DOHH2 (cell line): ENCODE results near the gene HIF1AN.

Source experiments
- H3F3A ChIP-seq: fragments of 200-600 bp; sonication (generic), shearing (Covaris generic); 2 replicates; pipeline ENCODE4 v1.6.0; 2016; ENCODE audit warnings: antibody characterized with exemption, mild to moderate bottlenecking; ENCODE audit not compliant: control insufficient read depth, insufficient read depth
- H3K27ac ChIP-seq: fragments of 200-600 bp; sonication (generic); 2 replicates; pipeline ENCODE4 v1.5.1; 2014; ENCODE audit warnings: low read depth, mild to moderate bottlenecking, low read length, moderate library complexity
- H3K27me3 ChIP-seq: fragments of 200-600 bp; sonication (generic); 2 replicates; pipeline ENCODE4 v1.6.1; 2014; ENCODE audit warnings: mild to moderate bottlenecking, low read length, mixed read lengths; ENCODE audit not compliant: control insufficient read depth
- H3K36me3 ChIP-seq: fragments of 200-600 bp; sonication (generic); 2 replicates; pipeline ENCODE4 v1.6.1; 2014; ENCODE audit warnings: mild to moderate bottlenecking, low read length, moderate library complexity, mixed read lengths; ENCODE audit not compliant: control insufficient read depth
- H3K4me1 ChIP-seq: fragments of 200-600 bp; sonication (generic); 2 replicates; pipeline ENCODE4 v1.6.1; 2014; ENCODE audit warnings: mild to moderate bottlenecking, low read length, mixed read lengths; ENCODE audit not compliant: control insufficient read depth
- H3K4me2 ChIP-seq: fragments of 200-600 bp; sonication (generic); 2 replicates; pipeline ENCODE4 v1.6.0; 2014; ENCODE audit warnings: mild to moderate bottlenecking, low read length, moderate library complexity
- H3K4me3 ChIP-seq: fragments of 200-600 bp; sonication (generic); 2 replicates; pipeline ENCODE4 v1.5.1; 2014; ENCODE audit warnings: mild to moderate bottlenecking, low read length, mixed read lengths
- H3K79me2 ChIP-seq: fragments of 200-600 bp; sonication (generic); 2 replicates; pipeline ENCODE4 v1.6.1; 2014; ENCODE audit warnings: mild to moderate bottlenecking, low read length, mixed read lengths; ENCODE audit not compliant: control insufficient read depth
- H3K9me2 ChIP-seq: fragments of 200-600 bp; sonication (generic); replicated peaks from 2 replicates; pipeline ENCODE4 v1.6.1; 2014; ENCODE audit warnings: mild to moderate bottlenecking, low read length, mixed read lengths; ENCODE audit not compliant: control insufficient read depth
- H3K9me3 ChIP-seq: fragments of 200-600 bp; sonication (generic); 2 replicates; pipeline ENCODE4 v1.6.1; 2014; ENCODE audit warnings: antibody characterized with exemption, low read length, mixed read lengths; ENCODE audit not compliant: control insufficient read depth, insufficient read depth
- H4K20me1 ChIP-seq: fragments of 200-600 bp; sonication (generic); 2 replicates; pipeline ENCODE4 v1.6.0; 2014; ENCODE audit warnings: low read depth, mild to moderate bottlenecking, antibody characterized with exemption, low read length, moderate library complexity; ENCODE audit not compliant: control insufficient read depth, insufficient read depth
- EZH2phosphoT487 ChIP-seq: fragments of 200-600 bp; sonication (generic); IDR thresholded peaks from 2 replicates; pipeline ENCODE4 v1.6.1; 2017; ENCODE audit warnings: borderline replicate concordance, mild to moderate bottlenecking, antibody characterized with exemption, low read length, moderate library complexity, mixed read lengths
- TF ChIP-seq, protein P1 (sequence below): fragments of 200-600 bp; sonication (generic); IDR thresholded peaks from one replicate; pipeline ENCODE4 v1.5.1; 2014; ENCODE audit warnings: antibody characterized with exemption, mild to moderate bottlenecking, low read depth, low read length; ENCODE audit not compliant: poor library complexity, severe bottlenecking

The HIF1AN gene

DNA sequence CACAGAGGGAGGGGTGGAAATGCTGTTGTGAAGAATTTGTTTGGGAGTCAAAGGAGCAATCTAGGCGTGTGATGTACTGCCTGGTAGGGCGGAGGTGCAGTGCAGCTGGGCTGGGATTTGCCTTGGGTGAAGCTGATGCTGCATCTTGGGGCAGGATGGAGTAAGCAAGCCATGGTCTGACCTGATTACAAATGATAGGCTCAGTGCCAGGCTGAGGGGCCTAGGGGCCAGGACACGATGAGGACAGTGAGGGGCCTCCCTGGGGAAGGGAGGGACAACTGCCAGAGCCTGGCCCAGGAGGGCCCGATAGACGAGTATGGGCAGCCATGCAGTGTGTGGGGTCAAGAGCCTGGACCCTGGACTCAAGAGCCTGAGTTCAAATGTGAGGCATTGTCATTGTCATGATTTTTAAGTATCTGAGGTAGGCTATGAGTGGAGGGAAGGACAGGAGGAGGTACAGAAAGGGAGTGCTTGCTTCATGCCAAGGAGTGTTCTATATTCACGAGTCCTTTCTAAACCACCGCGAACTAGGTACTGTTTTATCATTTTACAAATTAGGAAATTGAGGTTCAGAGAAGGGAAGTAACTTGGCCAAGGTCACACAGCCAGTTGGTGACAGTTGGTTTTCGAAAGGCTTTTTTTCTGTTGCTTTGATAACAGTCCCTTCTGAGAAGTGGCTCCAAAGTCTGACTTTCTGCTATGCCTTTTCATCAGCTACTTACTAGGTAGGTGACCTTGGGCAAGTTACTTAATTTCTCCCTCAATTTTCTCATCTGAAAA lies 29.7 kb downstream of the HIF1AN start:
- Histone ChIP-seq H3K36me3 (no peaks in the 10 kb centered on the region), H3K27me3 (peaks cover 45% of the 10 kb centered on the region), H3K4me1 (peaks cover 5% of the 10 kb centered on the region), H3K4me3 (no peak overlapping the region), H3F3A (no peaks in the 10 kb centered on the region), H3K9me3 (no peaks in the 10 kb centered on the region), H3K9me2 (no peaks in the 10 kb centered on the region), H3K27ac (no peak overlapping the region), H4K20me1 (peaks cover 3% of the 10 kb centered on the region; the same call in 1 of the 2 replicates), H3K4me2 (no peak overlapping the region), H3K79me2 (no peaks in the 10 kb centered on the region)
- TF ChIP-seq, protein P1, sequence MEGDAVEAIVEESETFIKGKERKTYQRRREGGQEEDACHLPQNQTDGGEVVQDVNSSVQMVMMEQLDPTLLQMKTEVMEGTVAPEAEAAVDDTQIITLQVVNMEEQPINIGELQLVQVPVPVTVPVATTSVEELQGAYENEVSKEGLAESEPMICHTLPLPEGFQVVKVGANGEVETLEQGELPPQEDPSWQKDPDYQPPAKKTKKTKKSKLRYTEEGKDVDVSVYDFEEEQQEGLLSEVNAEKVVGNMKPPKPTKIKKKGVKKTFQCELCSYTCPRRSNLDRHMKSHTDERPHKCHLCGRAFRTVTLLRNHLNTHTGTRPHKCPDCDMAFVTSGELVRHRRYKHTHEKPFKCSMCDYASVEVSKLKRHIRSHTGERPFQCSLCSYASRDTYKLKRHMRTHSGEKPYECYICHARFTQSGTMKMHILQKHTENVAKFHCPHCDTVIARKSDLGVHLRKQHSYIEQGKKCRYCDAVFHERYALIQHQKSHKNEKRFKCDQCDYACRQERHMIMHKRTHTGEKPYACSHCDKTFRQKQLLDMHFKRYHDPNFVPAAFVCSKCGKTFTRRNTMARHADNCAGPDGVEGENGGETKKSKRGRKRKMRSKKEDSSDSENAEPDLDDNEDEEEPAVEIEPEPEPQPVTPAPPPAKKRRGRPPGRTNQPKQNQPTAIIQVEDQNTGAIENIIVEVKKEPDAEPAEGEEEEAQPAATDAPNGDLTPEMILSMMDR = no peak
- TF ChIP-seq EZH2phosphoT487 = no peak

DNA sequence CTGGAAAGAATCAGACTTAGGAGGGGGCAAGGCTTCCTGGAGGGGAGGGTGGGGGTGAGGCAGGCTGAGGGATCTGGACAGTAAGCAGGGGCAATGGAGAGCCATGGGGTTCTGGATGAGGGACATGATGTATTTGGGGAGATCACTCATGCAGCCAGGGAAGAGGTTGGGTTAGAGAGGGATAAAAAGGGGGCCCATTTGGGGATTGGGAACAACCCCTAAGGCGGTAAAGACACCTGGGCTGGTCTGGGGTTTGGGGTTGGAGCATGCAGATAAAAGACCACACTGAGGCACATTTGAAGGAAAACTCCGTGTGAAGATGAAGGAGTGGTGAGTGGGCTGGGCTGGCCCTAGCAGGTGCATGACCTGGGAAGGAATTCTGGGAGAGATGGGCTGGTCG lies 30.8 kb downstream of the HIF1AN start:
- TF ChIP-seq, protein P1 = no peak
- no peak for TF ChIP-seq EZH2phosphoT487
- peaks cover 3% of the 10 kb centered on the region for H3K4me1 ChIP-seq
- no peaks in the 10 kb centered on the region for H3K9me3 ChIP-seq
- H3K36me3 ChIP-seq = no peaks in the 10 kb centered on the region
- no peaks in the 10 kb centered on the region for H3K79me2 ChIP-seq
- H3K27me3 ChIP-seq = peaks cover 55% of the 10 kb centered on the region
- H3K9me2 ChIP-seq = no peaks in the 10 kb centered on the region
- H4K20me1 ChIP-seq = peaks cover 3% of the 10 kb centered on the region; the same call in 1 of the 2 replicates
- H3K4me2 ChIP-seq = no peak overlapping the region
- no peak overlapping the region for H3K27ac ChIP-seq
- no peak overlapping the region for H3K4me3 ChIP-seq
- H3F3A ChIP-seq = no peaks in the 10 kb centered on the region

DNA sequence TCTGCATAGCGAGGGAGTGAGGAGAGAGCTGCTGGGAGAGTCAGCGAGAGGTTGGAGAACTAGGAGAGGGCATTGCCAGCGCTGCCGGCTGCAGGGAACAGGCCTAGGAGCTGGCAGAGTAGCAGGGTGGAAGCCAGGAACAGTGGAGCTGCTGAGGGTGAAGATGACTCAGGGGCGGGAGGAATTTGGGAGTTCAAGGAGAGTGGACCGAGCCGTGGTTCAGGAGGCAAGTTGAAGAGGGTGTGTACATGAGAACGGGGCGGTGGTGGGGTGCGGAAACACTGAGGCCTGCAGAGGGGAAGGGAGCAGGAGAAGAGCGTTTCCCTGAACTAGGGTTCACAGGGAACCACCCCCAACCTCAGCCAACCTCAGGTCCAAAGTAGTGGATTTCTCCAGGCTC lies 31.5 kb downstream of the HIF1AN start:
- Histone ChIP-seq H3K79me2 (no peaks in the 10 kb centered on the region), H3K9me3 (no peaks in the 10 kb centered on the region), H3K4me2 (no peak overlapping the region), H4K20me1 (peaks cover 3% of the 10 kb centered on the region; the same call in 1 of the 2 replicates), H3K27me3 (peaks cover 58% of the 10 kb centered on the region), H3F3A (no peaks in the 10 kb centered on the region), H3K9me2 (no peaks in the 10 kb centered on the region), H3K4me3 (no peak overlapping the region), H3K27ac (no peak overlapping the region), H3K36me3 (no peaks in the 10 kb centered on the region), H3K4me1 (no peaks in the 10 kb centered on the region)
- TF ChIP-seq EZH2phosphoT487 = no peak
- TF ChIP-seq, protein P1 = no peak
